Measurements from ENCODE around the gene MAGI2. TPM values are rescaled to one million over a fixed set of nuclear protein-coding genes. Genes with fewer than 3 reads are reported as not detected.
A peak's percentile ranks its signal among the peaks of the same experiment; 100 is the strongest.

MAGI2 gene
- total and polyA plus RNA-seq, 4 donors, result 43.4 to 61.3 (median 50.1) TPM

DNA sequence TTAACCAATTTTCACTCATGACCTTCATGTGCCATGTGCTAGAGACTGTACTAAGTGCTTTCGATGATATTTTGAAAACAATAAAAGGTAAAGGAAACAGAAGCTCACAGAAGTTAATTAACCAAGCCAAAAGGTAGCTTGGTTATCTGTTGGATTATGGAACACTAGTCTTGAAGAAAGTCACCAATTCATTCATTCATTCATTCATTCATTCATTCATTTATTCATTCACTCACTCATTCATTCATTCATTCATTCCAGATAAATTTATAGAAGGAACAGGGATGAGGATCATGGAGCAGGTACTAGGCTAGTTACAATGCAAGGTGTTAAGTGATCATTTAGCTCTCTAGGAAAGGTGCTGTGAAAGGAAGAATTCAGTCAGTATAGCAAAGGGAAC, 322.8 kb downstream of the MAGI2 start:
- no peaks in the 10 kb centered on the region for H3K36me3 ChIP-seq (ENCODE audit: control insufficient read depth, insufficient read depth, low read length)
- no peaks in the 10 kb centered on the region for H3K27me3 ChIP-seq (ENCODE audit: control insufficient read depth, insufficient read depth, low read length)
- WGBS (ENCODE audit: insufficient coverage), result no CpG with 5 or more reads among the region's 1 CpG
- H3K27ac ChIP-seq (ENCODE audit: low read depth, low read length), result no peak overlapping the region
- no peak overlapping the region for H3K4me3 ChIP-seq (ENCODE audit: low read depth, low read length)
- H3K9me3 ChIP-seq (ENCODE audit: control insufficient read depth, insufficient read depth, low read length), result no peaks in the 10 kb centered on the region
- DNase-seq (ENCODE audit: low read depth in 4 of 6, low spot score in 6 of 6), result no peak
- no peaks in the 10 kb centered on the region for H3K4me1 ChIP-seq (ENCODE audit: control insufficient read depth, insufficient read depth, low read length)

DNA sequence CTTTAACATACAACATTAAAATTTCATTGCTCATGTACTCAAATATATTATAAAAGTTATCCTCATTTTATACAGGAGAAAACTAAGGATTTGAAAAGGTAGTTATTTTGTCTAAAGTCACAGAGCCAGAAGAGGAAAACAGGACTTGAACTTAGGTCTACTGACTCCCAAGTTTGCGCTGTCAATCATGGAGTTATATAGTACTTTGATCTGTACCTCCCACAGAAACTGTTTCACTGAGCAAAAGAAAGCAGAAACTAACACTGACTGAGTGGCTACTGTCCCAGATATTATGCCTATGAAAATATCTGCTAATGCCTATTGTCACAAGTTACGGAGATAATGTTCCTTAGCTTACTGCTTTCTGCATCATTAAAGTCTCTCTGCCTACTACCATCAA, 329.1 kb downstream of the MAGI2 start:
- no peaks in the 10 kb centered on the region for H3K27me3 ChIP-seq (ENCODE audit: control insufficient read depth, insufficient read depth, low read length)
- no peaks in the 10 kb centered on the region for H3K36me3 ChIP-seq (ENCODE audit: control insufficient read depth, insufficient read depth, low read length)
- no peak overlapping the region for H3K27ac ChIP-seq (ENCODE audit: low read depth, low read length)
- H3K4me3 ChIP-seq (ENCODE audit: low read depth, low read length), result no peak overlapping the region
- H3K4me1 ChIP-seq (ENCODE audit: control insufficient read depth, insufficient read depth, low read length), result no peaks in the 10 kb centered on the region
- no CpG with 5 or more reads among the region's 2 CpGs for WGBS (ENCODE audit: insufficient coverage)
- DNase-seq (ENCODE audit: low read depth in 4 of 6, low spot score in 6 of 6), result no peak
- no peaks in the 10 kb centered on the region for H3K9me3 ChIP-seq (ENCODE audit: control insufficient read depth, insufficient read depth, low read length)

DNA sequence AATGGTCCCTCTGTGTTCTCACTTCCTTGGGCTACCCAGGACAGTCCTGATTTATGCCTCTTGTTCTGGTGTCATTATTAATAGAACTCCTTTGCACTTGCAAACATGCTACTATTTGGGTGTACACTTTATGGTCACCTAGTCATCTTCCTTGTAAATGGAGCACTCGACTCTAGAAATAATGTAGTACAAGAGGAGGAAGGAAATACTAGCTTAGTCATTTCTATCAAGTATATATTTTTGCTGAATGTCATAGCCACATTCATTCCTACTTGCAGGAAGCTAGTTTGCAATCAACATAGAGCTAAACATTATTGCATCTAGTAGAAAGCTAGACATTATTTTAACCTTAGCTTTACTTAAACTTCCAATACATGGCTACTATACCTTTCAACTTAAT, 335.3 kb downstream of the MAGI2 start:
- Histone ChIP-seq H3K9me3 (ENCODE audit: control insufficient read depth, insufficient read depth, low read length) (no peaks in the 10 kb centered on the region), H3K27ac (ENCODE audit: low read depth, low read length) (no peak overlapping the region), H3K36me3 (ENCODE audit: control insufficient read depth, insufficient read depth, low read length) (no peaks in the 10 kb centered on the region), H3K4me1 (ENCODE audit: control insufficient read depth, insufficient read depth, low read length) (no peaks in the 10 kb centered on the region), H3K27me3 (ENCODE audit: control insufficient read depth, insufficient read depth, low read length) (no peaks in the 10 kb centered on the region), H3K4me3 (ENCODE audit: low read depth, low read length) (no peak overlapping the region)
- no CpG with 5 or more reads among the region's 1 CpG for WGBS (ENCODE audit: insufficient coverage)
- no peak for DNase-seq (ENCODE audit: low read depth in 4 of 6, low spot score in 6 of 6)

DNA sequence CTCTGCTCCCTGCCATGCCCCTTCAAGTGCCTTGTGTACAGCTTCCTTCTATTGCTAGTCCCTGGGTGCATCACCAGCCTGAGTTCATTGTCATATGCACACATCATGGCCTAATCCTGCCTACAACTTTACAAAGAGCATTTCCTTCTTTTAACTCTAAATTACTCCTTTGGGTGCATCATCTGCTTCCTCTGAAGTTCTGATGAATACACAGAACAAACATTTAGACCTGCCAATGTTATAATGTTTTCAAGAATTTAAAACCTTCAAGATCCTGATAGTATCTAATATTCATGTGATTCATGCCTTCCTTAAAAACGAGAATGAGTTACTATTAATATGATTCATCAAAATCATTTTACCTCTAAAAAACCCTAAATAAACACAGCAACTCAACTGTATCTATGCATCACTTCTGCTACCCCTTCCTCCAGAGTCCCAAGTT, 357.1 kb downstream of the MAGI2 start:
- no peak for DNase-seq (ENCODE audit: low read depth in 4 of 6, low spot score in 6 of 6)
- WGBS (ENCODE audit: insufficient coverage), result no CpG with 5 or more reads among the region's 1 CpG
- Histone ChIP-seq H3K9me3 (ENCODE audit: control insufficient read depth, insufficient read depth, low read length) (no peaks in the 10 kb centered on the region), H3K27ac (ENCODE audit: low read depth, low read length) (no peak overlapping the region), H3K36me3 (ENCODE audit: control insufficient read depth, insufficient read depth, low read length) (no peaks in the 10 kb centered on the region), H3K27me3 (ENCODE audit: control insufficient read depth, insufficient read depth, low read length) (no peaks in the 10 kb centered on the region), H3K4me1 (ENCODE audit: control insufficient read depth, insufficient read depth, low read length) (no peaks in the 10 kb centered on the region), H3K4me3 (ENCODE audit: low read depth, low read length) (no peak overlapping the region)

DNA sequence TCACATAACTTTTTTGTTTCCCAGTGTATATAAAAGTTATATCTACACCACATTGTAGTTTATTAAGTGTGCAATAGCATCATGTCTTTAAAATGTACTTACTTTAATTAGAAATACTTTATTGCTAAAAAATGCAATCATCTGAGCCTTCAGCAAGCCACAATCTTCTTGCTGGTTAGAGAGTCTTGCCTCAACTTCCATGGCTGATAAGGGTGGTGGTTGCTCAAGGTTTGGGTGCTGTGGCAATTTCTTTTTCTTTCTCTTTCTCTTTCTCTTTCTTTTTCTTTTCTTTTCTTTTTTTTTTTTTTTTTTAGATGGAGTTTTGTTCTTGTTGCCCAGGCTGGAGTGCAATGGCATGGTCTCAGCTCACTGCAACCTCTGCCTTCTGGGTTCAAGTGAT, 360.0 kb downstream of the MAGI2 start:
- no peak overlapping the region for H3K4me3 ChIP-seq (ENCODE audit: low read depth, low read length)
- no peaks in the 10 kb centered on the region for H3K27me3 ChIP-seq (ENCODE audit: control insufficient read depth, insufficient read depth, low read length)
- H3K36me3 ChIP-seq (ENCODE audit: control insufficient read depth, insufficient read depth, low read length), result no peaks in the 10 kb centered on the region
- H3K4me1 ChIP-seq (ENCODE audit: control insufficient read depth, insufficient read depth, low read length), result no peaks in the 10 kb centered on the region
- no peak overlapping the region for H3K27ac ChIP-seq (ENCODE audit: low read depth, low read length)
- H3K9me3 ChIP-seq (ENCODE audit: control insufficient read depth, insufficient read depth, low read length), result peaks cover 2% of the 10 kb centered on the region
- DNase-seq (ENCODE audit: low read depth in 4 of 6, low spot score in 6 of 6), result no peak

DNA sequence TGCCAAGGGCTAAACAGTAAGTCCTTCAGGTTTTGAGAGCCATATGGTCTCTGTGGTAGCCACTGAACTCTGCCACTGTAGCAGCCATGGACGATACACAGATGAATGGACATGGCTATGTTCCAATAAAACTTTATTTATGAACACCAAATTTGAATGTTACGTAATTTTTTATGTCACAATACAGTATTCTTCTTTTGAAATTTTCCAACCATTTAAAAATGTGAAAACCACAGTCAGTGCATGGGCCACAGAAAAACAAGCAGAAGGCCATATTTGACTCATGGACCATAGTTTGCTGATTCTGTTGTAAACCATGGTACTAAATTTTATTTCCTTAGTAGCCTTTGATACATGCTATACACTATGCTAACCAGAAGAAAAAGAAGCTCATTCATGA, 361.8 kb downstream of the MAGI2 start:
- H3K4me3 ChIP-seq (ENCODE audit: low read depth, low read length), result no peak overlapping the region
- H3K27ac ChIP-seq (ENCODE audit: low read depth, low read length), result no peak overlapping the region
- no peaks in the 10 kb centered on the region for H3K27me3 ChIP-seq (ENCODE audit: control insufficient read depth, insufficient read depth, low read length)
- no peaks in the 10 kb centered on the region for H3K4me1 ChIP-seq (ENCODE audit: control insufficient read depth, insufficient read depth, low read length)
- no peaks in the 10 kb centered on the region for H3K36me3 ChIP-seq (ENCODE audit: control insufficient read depth, insufficient read depth, low read length)
- no CpG with 5 or more reads among the region's 2 CpGs for WGBS (ENCODE audit: insufficient coverage)
- DNase-seq (ENCODE audit: low read depth in 4 of 6, low spot score in 6 of 6), result no peak
- peaks cover 2% of the 10 kb centered on the region for H3K9me3 ChIP-seq (ENCODE audit: control insufficient read depth, insufficient read depth, low read length)

DNA sequence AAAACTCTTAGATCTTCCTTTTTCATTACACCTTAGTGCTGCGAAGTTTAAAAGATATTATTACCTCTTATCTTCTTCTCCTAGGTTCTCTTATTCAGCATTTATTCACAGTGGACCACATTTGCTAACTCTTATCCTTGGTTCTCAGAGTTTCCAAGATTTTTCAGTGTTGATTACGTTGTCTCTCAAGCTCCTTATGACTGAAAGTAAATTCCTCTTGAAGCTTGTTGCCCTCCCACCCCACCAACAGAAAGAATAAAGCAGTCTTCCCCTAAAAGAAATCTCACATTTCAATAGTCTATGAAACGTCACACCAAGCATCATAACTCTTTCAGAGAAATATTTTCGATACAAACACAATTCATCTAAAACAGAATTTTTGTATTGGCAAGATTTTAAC, 362.5 kb downstream of the MAGI2 start:
- Histone ChIP-seq H3K36me3 (ENCODE audit: control insufficient read depth, insufficient read depth, low read length) (no peaks in the 10 kb centered on the region), H3K9me3 (ENCODE audit: control insufficient read depth, insufficient read depth, low read length) (peaks cover 2% of the 10 kb centered on the region), H3K27me3 (ENCODE audit: control insufficient read depth, insufficient read depth, low read length) (no peaks in the 10 kb centered on the region), H3K27ac (ENCODE audit: low read depth, low read length) (no peak overlapping the region), H3K4me3 (ENCODE audit: low read depth, low read length) (no peak overlapping the region), H3K4me1 (ENCODE audit: control insufficient read depth, insufficient read depth, low read length) (no peaks in the 10 kb centered on the region)
- DNase-seq (ENCODE audit: low read depth in 4 of 6, low spot score in 6 of 6), result no peak
- WGBS (ENCODE audit: insufficient coverage), result 94% methylated on average over 2 of the region's 4 CpGs

DNA sequence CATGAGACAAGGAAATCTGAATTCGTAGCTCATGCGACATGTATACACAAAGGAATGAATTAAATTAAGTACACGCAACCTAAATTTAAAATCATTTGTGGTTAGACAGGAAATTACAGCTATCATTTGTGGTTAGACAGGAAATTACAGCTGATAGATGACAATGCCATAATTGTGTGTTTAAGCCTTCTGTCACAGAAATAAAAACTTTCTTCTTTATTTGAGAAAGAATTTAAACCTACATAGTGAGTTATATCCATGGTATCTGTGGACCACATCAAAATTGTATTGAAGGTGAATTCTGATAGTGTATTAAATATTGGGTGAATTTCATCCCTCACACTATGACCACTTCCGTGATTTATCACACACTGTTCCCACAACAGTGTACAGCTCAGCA, 362.9 kb downstream of the MAGI2 start:
- no CpG with 5 or more reads among the region's 4 CpGs for whole genome bisulfite sequencing (ENCODE audit: insufficient coverage)
- H3K36me3 ChIP-seq (ENCODE audit: control insufficient read depth, insufficient read depth, low read length), result no peaks in the 10 kb centered on the region
- peaks cover 2% of the 10 kb centered on the region for H3K9me3 ChIP-seq (ENCODE audit: control insufficient read depth, insufficient read depth, low read length)
- no peaks in the 10 kb centered on the region for H3K4me1 ChIP-seq (ENCODE audit: control insufficient read depth, insufficient read depth, low read length)
- H3K27me3 ChIP-seq (ENCODE audit: control insufficient read depth, insufficient read depth, low read length), result no peaks in the 10 kb centered on the region
- no peak overlapping the region for H3K4me3 ChIP-seq (ENCODE audit: low read depth, low read length)
- H3K27ac ChIP-seq (ENCODE audit: low read depth, low read length), result no peak overlapping the region
- DNase-seq (ENCODE audit: low read depth in 4 of 6, low spot score in 6 of 6), result peak in 1 of 6 donors; percentile 5

DNA sequence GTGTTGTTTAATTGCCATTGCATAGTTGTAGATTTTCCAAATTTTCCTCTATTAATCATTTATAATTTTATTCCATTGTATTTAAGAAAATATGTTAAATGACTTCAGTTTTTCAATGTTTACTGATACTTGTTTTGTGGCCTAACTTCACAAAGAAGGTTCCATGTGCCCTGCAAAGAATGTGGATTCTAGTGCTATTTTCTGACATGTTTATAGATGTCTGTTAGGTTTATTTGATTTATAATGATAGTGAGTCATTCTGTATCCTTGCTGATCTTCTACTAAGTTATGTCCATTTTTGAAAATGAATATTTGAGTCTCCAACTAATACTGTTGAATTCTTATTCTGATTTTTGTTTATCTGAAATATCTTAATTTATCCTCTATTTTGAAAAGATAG, 369.0 kb downstream of the MAGI2 start:
- peaks cover under 1% of the 10 kb centered on the region for H3K9me3 ChIP-seq (ENCODE audit: control insufficient read depth, insufficient read depth, low read length)
- no peak for DNase-seq (ENCODE audit: low read depth in 4 of 6, low spot score in 6 of 6)
- no peaks in the 10 kb centered on the region for H3K4me1 ChIP-seq (ENCODE audit: control insufficient read depth, insufficient read depth, low read length)
- no peaks in the 10 kb centered on the region for H3K27me3 ChIP-seq (ENCODE audit: control insufficient read depth, insufficient read depth, low read length)
- no peaks in the 10 kb centered on the region for H3K36me3 ChIP-seq (ENCODE audit: control insufficient read depth, insufficient read depth, low read length)
- H3K4me3 ChIP-seq (ENCODE audit: low read depth, low read length), result no peak overlapping the region
- H3K27ac ChIP-seq (ENCODE audit: low read depth, low read length), result no peak overlapping the region

DNA sequence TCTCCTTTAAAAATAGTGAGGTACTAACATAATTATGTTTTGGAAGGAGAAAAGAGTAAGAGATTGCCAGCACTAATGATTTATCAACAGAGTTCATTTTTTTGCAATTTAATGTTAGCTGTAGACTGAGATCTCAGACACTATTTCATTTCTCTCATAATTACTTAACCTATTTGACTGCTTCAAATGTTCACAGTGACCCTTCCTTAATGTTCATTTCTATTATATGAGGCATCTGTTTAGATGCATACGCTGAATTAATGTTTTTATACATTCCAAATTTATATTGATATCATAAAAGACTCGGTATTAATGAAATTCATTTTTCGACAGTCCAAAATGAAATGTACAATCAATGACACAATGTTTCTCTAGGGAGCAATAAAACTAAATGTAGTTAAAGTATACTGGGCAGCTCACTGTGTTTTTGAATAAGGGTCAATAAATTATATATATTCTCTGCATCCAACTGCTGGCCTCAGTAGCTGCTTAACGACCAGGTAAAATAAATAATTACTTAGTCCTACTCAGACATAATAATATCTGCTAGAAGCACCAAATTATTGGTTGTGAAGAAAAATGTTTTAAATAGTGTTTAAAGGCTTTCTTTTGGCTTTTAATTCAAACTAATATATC, 373.4 kb downstream of the MAGI2 start:
- no peaks in the 10 kb centered on the region for H3K36me3 ChIP-seq (ENCODE audit: control insufficient read depth, insufficient read depth, low read length)
- no peak overlapping the region for H3K27ac ChIP-seq (ENCODE audit: low read depth, low read length)
- no peaks in the 10 kb centered on the region for H3K9me3 ChIP-seq (ENCODE audit: control insufficient read depth, insufficient read depth, low read length)
- H3K27me3 ChIP-seq (ENCODE audit: control insufficient read depth, insufficient read depth, low read length), result no peaks in the 10 kb centered on the region
- no peaks in the 10 kb centered on the region for H3K4me1 ChIP-seq (ENCODE audit: control insufficient read depth, insufficient read depth, low read length)
- peak in 1 of 6 donors; percentile 15 for DNase-seq (ENCODE audit: low read depth in 4 of 6, low spot score in 6 of 6)
- no CpG with 5 or more reads among the region's 4 CpGs for WGBS (ENCODE audit: insufficient coverage)
- H3K4me3 ChIP-seq (ENCODE audit: low read depth, low read length), result no peak overlapping the region

Data from spinal cord (tissue), 10 donors.